ENCODE data around the gene CRACR2A. TPM values are rescaled to one million over a fixed set of nuclear protein-coding genes. Genes with fewer than 3 reads are reported as not detected.
A peak's percentile ranks its signal among the peaks of the same experiment; 100 is the strongest.

CRACR2A gene
- polyA plus RNA-seq, 3 donors from 2014 or later, result 4.0 to 33.9 (median 16.5) TPM

DNA sequence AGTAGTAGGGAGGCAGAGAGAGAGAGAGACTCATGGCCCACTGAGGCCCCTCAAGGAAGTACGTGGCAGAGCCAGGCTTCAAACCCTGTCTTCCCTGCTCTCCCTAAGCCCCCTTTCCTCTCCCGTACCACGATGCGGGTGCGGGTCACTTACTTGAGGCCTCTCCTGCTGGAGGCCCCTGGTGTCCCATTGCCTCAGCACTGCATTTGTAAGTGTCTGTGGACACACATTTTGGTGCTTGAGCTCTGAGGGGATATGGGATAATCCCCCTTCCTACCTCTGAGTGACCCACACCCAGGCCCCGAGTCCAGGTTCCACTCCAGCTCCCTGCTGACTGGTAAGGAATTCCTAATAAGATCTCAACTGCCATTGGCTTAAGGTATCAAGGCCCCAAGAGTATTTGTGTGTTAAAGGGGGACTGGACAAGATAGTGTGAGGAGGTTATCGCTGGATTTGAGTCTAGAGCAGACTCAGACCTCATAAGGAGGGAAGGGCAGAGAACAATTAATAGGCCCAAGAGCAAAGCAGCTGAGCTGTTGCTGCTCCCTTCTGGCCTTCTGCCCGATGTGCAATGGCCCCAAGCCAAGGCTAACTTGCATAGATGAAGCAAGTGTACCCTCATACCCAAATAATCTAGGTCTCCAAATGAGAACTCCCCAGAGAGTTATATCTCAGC lies 71.9 kb downstream of the CRACR2A start:
- no peak overlapping the region for H3K4me3 Mint-ChIP-seq
- H3K4me1 Mint-ChIP-seq, result peaks cover 0 to 4% of the 10 kb centered on the region in 2 donors
- H3K9me3 Mint-ChIP-seq, result no peaks in the 10 kb centered on the region
- peak overlapping the region in 4 of 6 donors; percentile 10 to 73 (median 46) for H3K27ac Mint-ChIP-seq
- DNase-seq, result no peak
- peaks cover 0 to 2% (median 2%) of the 10 kb centered on the region in 3 donors for H3K27me3 Mint-ChIP-seq (ENCODE audit: low read depth in 3 of 3)
- H3K36me3 Mint-ChIP-seq, result peaks cover 12 to 48% (median 20%) of the 10 kb centered on the region in 3 donors

DNA sequence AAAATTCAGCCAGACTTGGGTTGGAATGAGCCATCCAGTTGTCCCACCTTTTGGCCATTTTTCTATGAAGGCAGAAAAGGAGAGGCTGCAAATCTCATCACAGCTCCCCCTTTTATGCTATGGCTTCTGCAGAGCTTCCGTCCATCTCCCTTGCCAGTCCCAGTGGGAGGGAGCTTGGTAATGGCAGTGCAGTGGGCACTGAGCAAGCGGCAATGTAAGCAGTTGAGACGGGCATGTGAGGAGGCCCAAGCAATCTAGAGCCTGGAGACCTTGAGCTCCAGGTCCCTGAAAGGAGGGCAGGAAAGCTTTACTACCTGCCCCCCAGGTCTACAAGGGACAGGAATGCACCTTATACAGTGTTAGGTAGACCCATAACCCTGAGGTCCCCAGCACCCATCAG lies 73.1 kb downstream of the CRACR2A start:
- Mint-ChIP-seq H3K4me3 (no peak overlapping the region), H3K27ac (peak overlapping the region in 1 of 6 donors; percentile 7), H3K36me3 (peaks cover 4 to 41% (median 22%) of the 10 kb centered on the region in 3 donors), H3K27me3 (ENCODE audit: low read depth in 3 of 3) (peaks cover 0 to 2% (median 2%) of the 10 kb centered on the region in 3 donors), H3K9me3 (no peaks in the 10 kb centered on the region), H3K4me1 (peaks cover 0 to 4% of the 10 kb centered on the region in 2 donors)
- DNase-seq, result no peak

GRCh38 chr12:3677609-3678008 lies 75.3 kb downstream of the CRACR2A start:
- Mint-ChIP-seq H3K27ac (peak overlapping the region in 3 of 6 donors; percentile 34 to 79 (median 51)), H3K27me3 (ENCODE audit: low read depth in 3 of 3) (peaks cover 0 to 2% (median 2%) of the 10 kb centered on the region in 3 donors), H3K4me3 (no peak overlapping the region), H3K9me3 (no peaks in the 10 kb centered on the region), H3K36me3 (peaks cover 9 to 50% (median 29%) of the 10 kb centered on the region in 3 donors), H3K4me1 (no peaks in the 10 kb centered on the region)
- no peak for DNase-seq

DNA sequence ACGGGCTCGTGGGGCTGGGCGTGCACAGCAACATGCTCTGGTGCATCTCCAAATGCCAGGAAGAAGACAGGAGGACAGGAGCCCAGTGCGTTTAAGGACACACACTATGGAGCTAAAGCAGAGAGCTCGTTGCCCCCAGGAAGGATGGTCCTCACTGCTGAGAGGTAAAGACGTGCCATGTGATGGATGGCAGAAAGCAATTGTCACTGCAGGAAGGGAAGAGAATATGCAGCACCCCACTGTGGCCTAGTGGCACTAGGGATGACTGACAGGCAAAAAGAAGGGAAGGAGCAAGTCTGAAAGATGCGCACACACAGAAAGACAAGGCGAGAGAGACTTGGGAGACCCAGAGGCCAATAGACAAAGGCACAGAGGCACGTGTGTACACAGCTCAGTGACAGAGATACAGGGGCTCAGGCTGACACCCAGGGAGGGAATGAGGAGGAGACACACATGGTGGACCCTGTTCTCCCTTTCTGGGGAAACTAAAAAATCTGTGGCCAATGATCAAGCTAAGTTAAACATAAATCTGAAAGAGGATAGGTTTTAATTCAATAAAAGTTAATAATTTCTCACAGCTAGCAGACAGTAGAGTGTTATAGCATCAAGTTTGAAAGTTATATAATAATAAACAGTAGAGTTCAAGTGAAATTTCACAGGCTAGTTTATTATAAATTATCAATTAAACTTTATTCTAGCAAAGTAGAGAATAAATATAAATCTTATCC lies 78.8 kb downstream of the CRACR2A start:
- DNase-seq, result no peak
- Mint-ChIP-seq H3K4me1 (peaks cover 10 to 12% of the 10 kb centered on the region in 2 donors), H3K36me3 (peaks cover 14 to 57% (median 27%) of the 10 kb centered on the region in 3 donors), H3K27ac (peak overlapping the region in 3 of 6 donors; percentile 30 to 76 (median 42)), H3K27me3 (ENCODE audit: low read depth in 3 of 3) (peaks cover 0 to 2% (median 2%) of the 10 kb centered on the region in 3 donors), H3K4me3 (no peak overlapping the region), H3K9me3 (no peaks in the 10 kb centered on the region)

DNA sequence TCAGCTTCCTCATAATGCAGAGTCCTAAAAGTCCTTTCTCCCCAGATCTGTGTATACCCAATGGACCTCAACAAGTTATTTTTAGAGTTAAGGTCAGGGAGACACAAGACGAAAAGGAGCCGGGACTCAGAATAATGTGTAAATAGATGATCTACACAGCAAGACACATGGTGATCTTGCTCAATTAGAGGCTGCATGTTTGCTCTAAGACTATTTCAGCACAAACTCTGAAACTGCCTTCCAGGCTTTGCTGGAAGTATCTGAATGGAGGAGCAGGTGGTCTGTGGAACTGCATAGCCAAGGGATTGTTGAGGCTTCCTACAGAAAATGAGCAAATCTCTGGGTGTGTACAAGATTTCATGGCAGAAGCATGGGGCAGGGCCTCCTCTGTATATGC lies 80.8 kb downstream of the CRACR2A start:
- Mint-ChIP-seq H3K27ac (peak overlapping the region in 2 of 6 donors; percentile 4 to 71), H3K4me3 (no peak overlapping the region), H3K4me1 (peaks cover 10 to 12% of the 10 kb centered on the region in 2 donors), H3K36me3 (peaks cover 17 to 53% (median 26%) of the 10 kb centered on the region in 3 donors), H3K9me3 (no peaks in the 10 kb centered on the region), H3K27me3 (ENCODE audit: low read depth in 3 of 3) (no peaks in the 10 kb centered on the region)
- DNase-seq, result no peak

GRCh38 chr12:3671330-3672112 lies 81.4 kb downstream of the CRACR2A start:
- DNase-seq, result no peak
- H3K4me1 Mint-ChIP-seq, result peaks cover 10 to 12% of the 10 kb centered on the region in 2 donors
- H3K27me3 Mint-ChIP-seq (ENCODE audit: low read depth in 3 of 3), result no peaks in the 10 kb centered on the region
- peak overlapping the region in 4 of 6 donors; percentile 4 to 71 (median 26) for H3K27ac Mint-ChIP-seq
- H3K4me3 Mint-ChIP-seq, result no peak overlapping the region
- H3K9me3 Mint-ChIP-seq, result no peaks in the 10 kb centered on the region
- peaks cover 22 to 52% (median 23%) of the 10 kb centered on the region in 3 donors for H3K36me3 Mint-ChIP-seq

GRCh38 chr12:3670083-3670620 lies 82.8 kb downstream of the CRACR2A start:
- H3K4me1 Mint-ChIP-seq, result peaks cover 10 to 12% of the 10 kb centered on the region in 2 donors
- no peak for DNase-seq
- H3K4me3 Mint-ChIP-seq, result no peak overlapping the region
- H3K27ac Mint-ChIP-seq, result peak overlapping the region; percentile 14 to 76 (median 47)
- peaks cover 27 to 59% (median 29%) of the 10 kb centered on the region in 3 donors for H3K36me3 Mint-ChIP-seq
- H3K9me3 Mint-ChIP-seq, result no peaks in the 10 kb centered on the region
- H3K27me3 Mint-ChIP-seq (ENCODE audit: low read depth in 3 of 3), result peaks cover 0 to 2% (median 0%) of the 10 kb centered on the region in 3 donors

DNA sequence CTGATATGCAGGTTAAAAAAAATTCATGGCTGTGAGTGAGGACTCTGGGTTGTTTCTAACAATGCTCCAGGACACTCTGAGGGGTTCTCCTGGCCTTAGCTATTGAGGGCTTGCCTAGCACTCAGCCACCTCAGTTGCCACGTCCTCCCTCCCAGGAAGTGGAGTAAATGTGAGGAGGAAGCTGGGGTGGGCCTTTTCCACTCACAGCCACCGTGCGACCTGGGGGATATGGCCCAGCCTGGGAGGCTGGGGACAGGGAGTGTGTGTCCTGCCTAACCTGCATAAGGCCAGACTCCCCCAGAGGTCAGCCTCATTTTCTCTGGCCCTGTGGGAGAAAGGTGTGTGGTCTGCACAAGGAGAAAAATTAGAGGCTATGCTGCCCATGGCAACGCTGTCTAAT lies 83.3 kb downstream of the CRACR2A start:
- Mint-ChIP-seq H3K36me3 (peaks cover 27 to 63% (median 27%) of the 10 kb centered on the region in 3 donors), H3K4me1 (peaks cover 10 to 12% of the 10 kb centered on the region in 2 donors), H3K9me3 (no peaks in the 10 kb centered on the region), H3K4me3 (no peak overlapping the region), H3K27me3 (ENCODE audit: low read depth in 3 of 3) (peaks cover 0 to 2% (median 0%) of the 10 kb centered on the region in 3 donors), H3K27ac (peak overlapping the region in 5 of 6 donors; percentile 9 to 76 (median 41))
- no peak for DNase-seq

DNA sequence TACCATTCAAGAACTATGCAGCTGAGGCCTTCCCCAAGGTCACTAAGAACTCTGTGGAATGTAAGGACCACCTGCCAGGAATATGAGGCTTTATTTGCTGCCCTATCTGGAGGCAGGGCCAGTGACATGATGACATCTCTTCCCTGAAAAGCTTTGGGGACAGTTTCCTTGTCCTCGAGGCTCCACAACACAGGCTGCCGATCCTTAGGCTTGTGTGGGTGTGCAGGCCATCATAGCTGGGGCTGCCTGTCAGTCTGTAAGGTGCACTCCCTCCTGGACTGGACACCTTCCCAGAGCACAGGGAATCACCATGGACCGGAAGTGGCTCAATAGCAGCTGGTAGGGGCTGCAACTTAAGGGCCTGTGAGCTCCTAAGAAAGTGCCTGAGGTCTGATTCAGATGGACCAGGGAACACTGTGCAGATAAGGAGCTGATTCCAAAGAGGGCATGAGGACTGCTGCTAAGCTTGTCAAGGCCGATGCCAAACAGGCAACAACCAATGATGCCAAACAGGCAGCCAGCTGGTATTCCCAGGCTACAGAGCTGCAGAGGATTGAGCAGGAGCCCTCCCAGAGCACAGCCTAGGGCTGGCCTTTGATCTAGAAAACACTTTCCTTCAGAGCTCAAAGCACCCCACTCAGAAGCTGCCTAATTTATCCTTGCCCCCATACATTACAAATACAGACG lies 84.3 kb downstream of the CRACR2A start:
- Mint-ChIP-seq H3K27ac (peak overlapping the region in 4 of 6 donors; percentile 44 to 76 (median 63)), H3K4me1 (peaks cover 10 to 12% of the 10 kb centered on the region in 2 donors)

GRCh38 chr12:3667485-3667884 lies 85.4 kb downstream of the CRACR2A start:
- Mint-ChIP-seq H3K27me3 (ENCODE audit: low read depth in 3 of 3) (peaks cover 0 to 2% (median 0%) of the 10 kb centered on the region in 3 donors), H3K27ac (peak overlapping the region in 1 of 6 donors; percentile 17), H3K36me3 (peaks cover 16 to 57% (median 21%) of the 10 kb centered on the region in 3 donors), H3K9me3 (no peaks in the 10 kb centered on the region), H3K4me1 (peaks cover 10 to 12% of the 10 kb centered on the region in 2 donors), H3K4me3 (no peak overlapping the region)
- no peak for DNase-seq

More for the DNA sequence above, 84.3 kb downstream of the CRACR2A start:
- DNase-seq, result no peak
- H3K9me3 Mint-ChIP-seq, result no peaks in the 10 kb centered on the region
- peaks cover 26 to 65% (median 27%) of the 10 kb centered on the region in 3 donors for H3K36me3 Mint-ChIP-seq
- H3K4me3 Mint-ChIP-seq, result no peak overlapping the region
- H3K27me3 Mint-ChIP-seq (ENCODE audit: low read depth in 3 of 3), result peaks cover 0 to 2% (median 0%) of the 10 kb centered on the region in 3 donors

GRCh38 chr12:3666441-3666840 lies 86.5 kb downstream of the CRACR2A start:
- Mint-ChIP-seq H3K27ac (peak overlapping the region in 3 of 6 donors; percentile 38 to 56 (median 40)), H3K4me3 (no peak overlapping the region), H3K4me1 (peaks cover 10 to 12% of the 10 kb centered on the region in 2 donors), H3K36me3 (peaks cover 15 to 56% (median 17%) of the 10 kb centered on the region in 3 donors), H3K27me3 (ENCODE audit: low read depth in 3 of 3) (peaks cover 0 to 2% (median 0%) of the 10 kb centered on the region in 3 donors), H3K9me3 (no peaks in the 10 kb centered on the region)
- DNase-seq, result no peak

DNA sequence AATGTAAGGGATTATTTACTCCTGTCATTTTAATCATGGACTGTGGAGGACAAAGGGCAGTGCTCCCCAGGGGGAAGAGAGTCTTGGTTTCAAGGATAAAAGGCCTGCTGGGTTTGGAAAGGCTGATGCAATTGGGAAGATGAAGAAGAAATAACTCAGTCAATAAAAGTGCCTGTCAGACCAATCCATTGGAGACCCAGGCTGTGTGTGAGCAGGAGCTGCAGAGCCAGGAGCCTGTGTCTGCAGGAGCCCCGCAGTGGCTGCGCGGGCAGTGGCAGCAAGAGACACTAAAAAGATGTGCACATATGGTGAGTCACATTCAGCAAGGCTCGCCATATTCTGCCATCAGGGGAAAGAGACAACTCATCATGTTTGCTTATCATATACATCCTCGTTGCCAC lies 90.4 kb downstream of the CRACR2A start:
- Mint-ChIP-seq H3K9me3 (peaks cover 0 to 2% (median 0%) of the 10 kb centered on the region in 6 donors), H3K4me1 (no peaks in the 10 kb centered on the region), H3K36me3 (peaks cover 22 to 69% (median 41%) of the 10 kb centered on the region in 3 donors), H3K4me3 (no peak overlapping the region), H3K27me3 (ENCODE audit: low read depth in 3 of 3) (peaks cover 0 to 3% (median 2%) of the 10 kb centered on the region in 3 donors), H3K27ac (peak overlapping the region in 1 of 6 donors; percentile 8)
- no peak for DNase-seq
